ENCODE data around the gene DYRK4. TPM values are rescaled to one million over a fixed set of nuclear protein-coding genes. Genes with fewer than 3 reads are reported as not detected.

The DYRK4 gene
- total RNA-seq, 2 donors from 2014 or later: 10.9 to 16.6 TPM

- no peaks in the 10 kb centered on the region for H3K4me1 ChIP-seq (ENCODE audit: control insufficient read depth, insufficient read depth, low read length)
- Mint-ChIP-seq H3K27ac (no peak overlapping the region), H3K36me3 (ENCODE audit: low read depth) (peaks cover 2% of the 10 kb centered on the region), H3K4me1 (peaks cover 10% of the 10 kb centered on the region), H3K4me3 (no peak overlapping the region), H3K9me3 (peaks cover 33% of the 10 kb centered on the region), H3K27me3 (ENCODE audit: insufficient read depth) (peaks cover 18% of the 10 kb centered on the region)
- H3K36me3 ChIP-seq (ENCODE audit: control insufficient read depth, insufficient read depth, low read length): no peaks in the 10 kb centered on the region
- peaks cover 11% of the 10 kb centered on the region for H3K9me3 ChIP-seq (ENCODE audit: control insufficient read depth, low read length)
- DNase-seq: no peak
- TF ChIP-seq, protein P1, sequence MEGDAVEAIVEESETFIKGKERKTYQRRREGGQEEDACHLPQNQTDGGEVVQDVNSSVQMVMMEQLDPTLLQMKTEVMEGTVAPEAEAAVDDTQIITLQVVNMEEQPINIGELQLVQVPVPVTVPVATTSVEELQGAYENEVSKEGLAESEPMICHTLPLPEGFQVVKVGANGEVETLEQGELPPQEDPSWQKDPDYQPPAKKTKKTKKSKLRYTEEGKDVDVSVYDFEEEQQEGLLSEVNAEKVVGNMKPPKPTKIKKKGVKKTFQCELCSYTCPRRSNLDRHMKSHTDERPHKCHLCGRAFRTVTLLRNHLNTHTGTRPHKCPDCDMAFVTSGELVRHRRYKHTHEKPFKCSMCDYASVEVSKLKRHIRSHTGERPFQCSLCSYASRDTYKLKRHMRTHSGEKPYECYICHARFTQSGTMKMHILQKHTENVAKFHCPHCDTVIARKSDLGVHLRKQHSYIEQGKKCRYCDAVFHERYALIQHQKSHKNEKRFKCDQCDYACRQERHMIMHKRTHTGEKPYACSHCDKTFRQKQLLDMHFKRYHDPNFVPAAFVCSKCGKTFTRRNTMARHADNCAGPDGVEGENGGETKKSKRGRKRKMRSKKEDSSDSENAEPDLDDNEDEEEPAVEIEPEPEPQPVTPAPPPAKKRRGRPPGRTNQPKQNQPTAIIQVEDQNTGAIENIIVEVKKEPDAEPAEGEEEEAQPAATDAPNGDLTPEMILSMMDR (conservative IDR thresholded peaks at IDR 0.05): no peak
- H3K9ac ChIP-seq (ENCODE audit: extremely low read depth, low read length, poor library complexity, severe bottlenecking): no peak overlapping the region
- H3K27ac ChIP-seq (ENCODE audit: low read depth, low read length): no peak overlapping the region
- 35 to 50% methylated on average over 4 to 5 of the region's 5 CpGs for WGBS, 2 experiments (ENCODE audit: insufficient coverage in 1 of 2, insufficient read length in 1 of 2)
- peaks cover 19% of the 10 kb centered on the region for H3K27me3 ChIP-seq (ENCODE audit: control insufficient read depth, insufficient read depth, low read length, poor library complexity, severe bottlenecking)
- H3K4me3 ChIP-seq (ENCODE audit: low read length): no peak overlapping the region
Observed at GRCh38 chr12:4630262-4630661, 68.3 kb downstream of the DYRK4 start.

DNA sequence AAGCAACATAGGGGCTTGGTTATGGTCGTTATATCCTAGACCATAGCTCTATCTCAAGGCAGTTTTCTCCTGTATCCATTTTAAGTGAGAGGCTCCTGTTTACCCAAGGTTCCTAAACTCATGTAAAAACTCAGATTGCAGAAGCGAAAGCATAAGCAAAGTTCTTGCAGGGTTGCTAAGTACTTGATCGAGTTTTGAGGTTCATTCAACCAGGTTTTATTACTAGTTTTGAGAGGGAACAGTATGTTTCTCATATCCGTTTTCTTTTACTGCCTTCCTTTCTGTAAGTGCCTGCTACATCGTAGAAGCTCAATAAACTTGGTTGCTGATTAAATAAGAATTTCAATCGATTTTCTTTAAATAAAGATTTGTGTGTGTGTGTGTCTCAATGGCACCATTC lies 81.7 kb downstream of the DYRK4 start:
- no peak overlapping the region for H3K27ac Mint-ChIP-seq
- H3K9ac ChIP-seq (ENCODE audit: extremely low read depth, low read length, poor library complexity, severe bottlenecking): no peak overlapping the region
- DNase-seq: no peak
- no peak overlapping the region for H3K4me3 Mint-ChIP-seq
- H3K4me1 Mint-ChIP-seq: peaks cover 9% of the 10 kb centered on the region
- H3K27ac ChIP-seq (ENCODE audit: low read depth, low read length): no peak overlapping the region
- no peak overlapping the region for H3K4me3 ChIP-seq (ENCODE audit: low read length)
- no peaks in the 10 kb centered on the region for H3K36me3 Mint-ChIP-seq (ENCODE audit: low read depth)
- no peaks in the 10 kb centered on the region for H3K9me3 ChIP-seq (ENCODE audit: control insufficient read depth, low read length)
- no peaks in the 10 kb centered on the region for H3K9me3 Mint-ChIP-seq
- 84 to 94% methylated on average over 5 to 6 of the region's 6 CpGs for WGBS, 2 experiments (ENCODE audit: insufficient coverage in 1 of 2, insufficient read length in 1 of 2)
- TF ChIP-seq, protein P1 (conservative IDR thresholded peaks at IDR 0.05): no peak
- no peaks in the 10 kb centered on the region for H3K36me3 ChIP-seq (ENCODE audit: control insufficient read depth, insufficient read depth, low read length)
- no peaks in the 10 kb centered on the region for H3K27me3 Mint-ChIP-seq (ENCODE audit: insufficient read depth)
- H3K4me1 ChIP-seq (ENCODE audit: control insufficient read depth, insufficient read depth, low read length): peaks cover 5% of the 10 kb centered on the region
- no peaks in the 10 kb centered on the region for H3K27me3 ChIP-seq (ENCODE audit: control insufficient read depth, insufficient read depth, low read length, poor library complexity, severe bottlenecking)

DNA sequence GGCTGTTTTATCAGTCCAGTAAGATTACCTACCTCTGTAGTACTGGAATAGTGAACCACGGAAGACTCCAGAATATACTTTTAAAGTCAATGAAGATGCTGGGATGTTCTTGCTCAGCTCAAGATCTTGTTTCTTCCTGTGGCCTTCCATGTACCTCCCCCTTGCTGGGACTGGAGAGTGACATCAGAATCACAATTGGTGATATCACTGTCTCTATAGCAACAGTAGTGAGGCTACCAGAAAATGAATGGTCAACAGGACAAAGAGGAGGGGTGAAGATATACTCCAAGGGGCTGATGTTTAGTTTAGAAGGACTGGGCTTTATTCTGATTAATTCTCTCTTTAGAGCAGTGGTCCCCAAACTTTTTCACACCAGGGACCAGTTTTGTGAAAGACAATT lies 83.0 kb downstream of the DYRK4 start:
- WGBS, 2 experiments (ENCODE audit: insufficient coverage in 1 of 2, insufficient read length in 1 of 2): 83% methylated on average over 1 of the region's 1 CpG; no CpG with 5 or more reads in 1 of the 2 experiments
- Histone ChIP-seq H3K36me3 (ENCODE audit: control insufficient read depth, insufficient read depth, low read length) (no peaks in the 10 kb centered on the region), H3K27me3 (ENCODE audit: control insufficient read depth, insufficient read depth, low read length, poor library complexity, severe bottlenecking) (no peaks in the 10 kb centered on the region), H3K9me3 (ENCODE audit: control insufficient read depth, low read length) (no peaks in the 10 kb centered on the region), H3K9ac (ENCODE audit: extremely low read depth, low read length, poor library complexity, severe bottlenecking) (no peak overlapping the region), H3K27ac (ENCODE audit: low read depth, low read length) (no peak overlapping the region), H3K4me1 (ENCODE audit: control insufficient read depth, insufficient read depth, low read length) (peaks cover 5% of the 10 kb centered on the region), H3K4me3 (ENCODE audit: low read length) (no peak overlapping the region)
- DNase-seq: no peak
- Mint-ChIP-seq H3K4me1 (peaks cover 15% of the 10 kb centered on the region), H3K4me3 (no peak overlapping the region), H3K27ac (no peak overlapping the region), H3K27me3 (ENCODE audit: insufficient read depth) (no peaks in the 10 kb centered on the region), H3K9me3 (no peaks in the 10 kb centered on the region), H3K36me3 (ENCODE audit: low read depth) (no peaks in the 10 kb centered on the region)
- TF ChIP-seq, protein P1 (conservative IDR thresholded peaks at IDR 0.05): no peak

Measured in endodermal cell (in vitro differentiated cells).